22Rv1 (cell line): ENCODE measurements around the gene PEX26.

ENCODE experiments used
- CTCF ChIP-seq: fragments of 450-650 bp; IDR thresholded peaks from 2 replicates; pipeline ENCODE4 v1.5.1; 2017; ENCODE audit warnings: mild to moderate bottlenecking
- ZFX ChIP-seq: fragments of 450-650 bp; IDR thresholded peaks from 2 replicates; pipeline ENCODE4 v1.6.1; 2017; ENCODE audit warnings: antibody characterized with exemption, borderline replicate concordance

GRCh38 chr22:18090286-18090685, 12.5 kb downstream of the PEX26 start:
- no peak for TF ChIP-seq CTCF
- no peak for TF ChIP-seq ZFX
